Trophoblast cell (in vitro differentiated cells and primary cell): ENCODE results near the gene FAM83E.

ENCODE experiments used
- DNase-seq, 2 donors: peaks; one replicate each; pipeline ENCODE4 v3.0.0-alpha.2; 2016
- H2AFZ ChIP-seq: 2 replicates; pipeline ENCODE4 v1.6.1; 2013; ENCODE audit warnings: low read length, moderate library complexity, mild to moderate bottlenecking; ENCODE audit not compliant: insufficient read depth, poor library complexity
- H2AK5ac ChIP-seq: 2 replicates; pipeline ENCODE4 v1.6.1; 2013; ENCODE audit warnings: mild to moderate bottlenecking, low read length
- H2BK120ac ChIP-seq: 2 replicates; pipeline ENCODE4 v1.6.1; 2013; ENCODE audit warnings: low read length, mild to moderate bottlenecking, moderate library complexity; ENCODE audit not compliant: insufficient read depth, poor library complexity
- H2BK12ac ChIP-seq: 2 replicates; pipeline ENCODE4 v1.6.1; 2013; ENCODE audit warnings: mild to moderate bottlenecking, low read length, moderate library complexity
- H2BK5ac ChIP-seq: 2 replicates; pipeline ENCODE4 v1.6.1; 2013; ENCODE audit warnings: low read length, low read depth, moderate library complexity, mild to moderate bottlenecking; ENCODE audit not compliant: poor library complexity
- H3K14ac ChIP-seq: 2 replicates; pipeline ENCODE4 v1.6.1; 2013; ENCODE audit warnings: mild to moderate bottlenecking, low read length
- H3K18ac ChIP-seq: 2 replicates; pipeline ENCODE4 v1.6.1; 2013; ENCODE audit warnings: mild to moderate bottlenecking, low read length
- H3K23ac ChIP-seq: 2 replicates; pipeline ENCODE4 v1.6.1; 2013; ENCODE audit warnings: low read length
- H3K27ac ChIP-seq: 2 replicates; pipeline ENCODE4 v1.5.1; 2013; ENCODE audit warnings: low read depth, mild to moderate bottlenecking, inconsistent platforms, low read length, moderate library complexity
- H3K27me3 ChIP-seq: 2 replicates; pipeline ENCODE4 v1.6.1; 2013; ENCODE audit warnings: inconsistent platforms, mild to moderate bottlenecking, low read length, moderate library complexity; ENCODE audit not compliant: insufficient read depth
- H3K36me3 ChIP-seq, 2 experiments: 1 replicate in 1 of 2; 2 replicates in 1 of 2; pipeline ENCODE4 v1.6.1; 2013; ENCODE audit warnings: low read length in 2 of 2, mild to moderate bottlenecking in 2 of 2, moderate library complexity in 1 of 2; ENCODE audit not compliant: insufficient read depth in 2 of 2, control insufficient read depth in 1 of 2
- H3K4ac ChIP-seq: 2 replicates; pipeline ENCODE4 v1.6.1; 2013; ENCODE audit warnings: low read depth, mild to moderate bottlenecking, low read length, moderate library complexity
- H3K4me1 ChIP-seq, 2 experiments: 1 replicate in 1 of 2; 2 replicates in 1 of 2; pipeline ENCODE4 v1.6.1; 2013; ENCODE audit warnings: low read length in 2 of 2, mild to moderate bottlenecking in 2 of 2, moderate library complexity in 1 of 2; ENCODE audit not compliant: insufficient read depth in 2 of 2, control insufficient read depth in 1 of 2
- H3K4me2 ChIP-seq: 2 replicates; pipeline ENCODE4 v1.6.1; 2013; ENCODE audit warnings: inconsistent platforms, mild to moderate bottlenecking, low read length, moderate library complexity
- H3K4me3 ChIP-seq: 2 replicates; pipeline ENCODE4 v1.5.1; 2013; ENCODE audit warnings: mild to moderate bottlenecking, low read depth, low read length, inconsistent platforms
- H3K79me1 ChIP-seq: one replicate; pipeline ENCODE4 v1.6.1; 2013; ENCODE audit warnings: low read length
- H3K79me2 ChIP-seq: 2 replicates; pipeline ENCODE4 v1.6.1; 2013; ENCODE audit warnings: low read length, mild to moderate bottlenecking; ENCODE audit not compliant: control insufficient read depth, insufficient read depth, poor library complexity
- H3K9ac ChIP-seq: 2 replicates; pipeline ENCODE4 v1.6.1; 2013; ENCODE audit warnings: mild to moderate bottlenecking, low read length
- H3K9me3 ChIP-seq: 2 replicates; pipeline ENCODE4 v1.6.1; 2013; ENCODE audit warnings: low read depth, mild to moderate bottlenecking, control low read depth, inconsistent platforms, low read length; ENCODE audit not compliant: insufficient read depth
- H4K12ac ChIP-seq: 2 replicates; pipeline ENCODE4 v1.6.1; 2013; ENCODE audit warnings: low read depth, mild to moderate bottlenecking, low read length, moderate library complexity
- H4K8ac ChIP-seq: 2 replicates; pipeline ENCODE4 v1.6.1; 2013; ENCODE audit warnings: low read depth, mild to moderate bottlenecking, low read length, moderate library complexity
- H4K91ac ChIP-seq: one replicate; pipeline ENCODE4 v1.6.1; 2013; ENCODE audit warnings: low read depth, mild to moderate bottlenecking, low read length, moderate library complexity
- WGBS: extraction: QIAGEN DNeasy Blood & Tissue Kit; methylation state at CpG from one replicate; pipeline ENCODE4 v1.1.7; 2013; ENCODE audit warnings: missing lambda C conversion rate; ENCODE audit not compliant: insufficient read length, insufficient coverage; ENCODE audit errors: extremely low coverage; 5-methylcytosine and 5-hydroxymethylcytosine counted together

The FAM83E gene

GRCh38 chr19:48634424-48635262 is 19.8 kb upstream of the FAM83E start:
- H3K79me2 ChIP-seq = no peaks in the 10 kb centered on the region
- no peak overlapping the region for H4K12ac ChIP-seq
- no peak overlapping the region for H2BK120ac ChIP-seq
- peaks cover 25 to 47% of the 10 kb centered on the region in 2 experiments for H3K4me1 ChIP-seq
- no peaks in the 10 kb centered on the region for H3K36me3 ChIP-seq
- H3K18ac ChIP-seq = no peak overlapping the region
- H3K4me2 ChIP-seq = peak overlapping the region; percentile 38
- H3K4me3 ChIP-seq = no peak overlapping the region
- peaks cover 15% of the 10 kb centered on the region for H3K27me3 ChIP-seq
- H3K4ac ChIP-seq = no peak overlapping the region
- WGBS = no CpG with 5 or more reads among the region's 37 CpGs
- no peak overlapping the region for H3K14ac ChIP-seq
- no peak overlapping the region for H2AK5ac ChIP-seq
- no peak overlapping the region for H2BK12ac ChIP-seq
- H4K91ac ChIP-seq = peak overlapping the region; percentile 72
- no peak overlapping the region for H3K27ac ChIP-seq
- H4K8ac ChIP-seq = peak overlapping the region; percentile 69
- H3K79me1 ChIP-seq = peaks cover 4% of the 10 kb centered on the region
- no peak overlapping the region for H3K23ac ChIP-seq
- peak overlapping the region; percentile 50 for H2AFZ ChIP-seq
- peak; percentile 96 to 98 for DNase-seq
- H2BK5ac ChIP-seq = no peak overlapping the region
- peaks cover 3% of the 10 kb centered on the region for H3K9me3 ChIP-seq
- H3K9ac ChIP-seq = no peak overlapping the region

- Histone ChIP-seq H3K79me2 (no peaks in the 10 kb centered on the region), H3K27ac (no peak overlapping the region), H3K23ac (no peak overlapping the region), H4K91ac (no peak overlapping the region), H3K4me3 (no peak overlapping the region), H3K27me3 (peaks cover 15% of the 10 kb centered on the region), H4K12ac (no peak overlapping the region), H3K4me2 (no peak overlapping the region), H4K8ac (no peak overlapping the region), H2BK5ac (no peak overlapping the region), H3K9ac (no peak overlapping the region), H2AFZ (no peak overlapping the region), H2BK12ac (no peak overlapping the region), H3K14ac (no peak overlapping the region), H3K18ac (no peak overlapping the region), H2BK120ac (no peak overlapping the region), H2AK5ac (no peak overlapping the region), H3K36me3 (no peaks in the 10 kb centered on the region), H3K9me3 (peaks cover 3% of the 10 kb centered on the region), H3K79me1 (peaks cover 4% of the 10 kb centered on the region), H3K4me1 (peaks cover 25 to 48% of the 10 kb centered on the region in 2 experiments), H3K4ac (no peak overlapping the region)
- DNase-seq = no peak
- WGBS = no CpG with 5 or more reads among the region's 7 CpGs
Measured at GRCh38 chr19:48634036-48634342, 19.1 kb upstream of the FAM83E start.

- Histone ChIP-seq H3K27me3 (peaks cover 15% of the 10 kb centered on the region), H3K9me3 (peaks cover 3% of the 10 kb centered on the region), H3K4me1 (peaks cover 25 to 46% of the 10 kb centered on the region in 2 experiments), H4K91ac (no peak overlapping the region), H4K8ac (no peak overlapping the region), H3K36me3 (no peaks in the 10 kb centered on the region), H3K23ac (no peak overlapping the region), H3K79me2 (no peaks in the 10 kb centered on the region), H3K9ac (no peak overlapping the region), H3K79me1 (peaks cover 4% of the 10 kb centered on the region), H3K14ac (no peak overlapping the region), H2BK120ac (no peak overlapping the region), H3K4me2 (no peak overlapping the region), H2BK12ac (no peak overlapping the region), H3K18ac (no peak overlapping the region), H3K4ac (no peak overlapping the region), H2AFZ (no peak overlapping the region), H4K12ac (no peak overlapping the region), H3K27ac (no peak overlapping the region), H2BK5ac (no peak overlapping the region), H2AK5ac (no peak overlapping the region), H3K4me3 (no peak overlapping the region)
- no peak for DNase-seq
- no CpG with 5 or more reads among the region's 22 CpGs for WGBS
Measured at GRCh38 chr19:48633148-48634035, 18.5 kb upstream of the FAM83E start.

- no peaks in the 10 kb centered on the region for H3K79me2 ChIP-seq
- H2AK5ac ChIP-seq = no peak overlapping the region
- no peak overlapping the region for H3K4me3 ChIP-seq
- H3K4me1 ChIP-seq = peaks cover 25 to 44% of the 10 kb centered on the region in 2 experiments
- H4K8ac ChIP-seq = no peak overlapping the region
- H3K36me3 ChIP-seq = no peaks in the 10 kb centered on the region
- no peak overlapping the region for H3K9ac ChIP-seq
- H3K27me3 ChIP-seq = peaks cover 15% of the 10 kb centered on the region
- H3K4me2 ChIP-seq = no peak overlapping the region
- no peak overlapping the region for H2BK120ac ChIP-seq
- H3K79me1 ChIP-seq = peaks cover 4% of the 10 kb centered on the region
- H3K14ac ChIP-seq = no peak overlapping the region
- no peak overlapping the region for H3K23ac ChIP-seq
- no peak overlapping the region for H4K91ac ChIP-seq
- no peak overlapping the region for H3K18ac ChIP-seq
- H3K27ac ChIP-seq = no peak overlapping the region
- H2BK12ac ChIP-seq = no peak overlapping the region
- H3K9me3 ChIP-seq = peaks cover 3% of the 10 kb centered on the region
- no peak overlapping the region for H2BK5ac ChIP-seq
- no peak for DNase-seq
- no peak overlapping the region for H2AFZ ChIP-seq
- no peak overlapping the region for H4K12ac ChIP-seq
- H3K4ac ChIP-seq = no peak overlapping the region
Measured at GRCh38 chr19:48632692-48633147, 17.8 kb upstream of the FAM83E start.
